Stimulated activated naive CD8-positive, alpha-beta T cell treated with anti-CD3 and anti-CD28 coated beads, Interleukin-15, Interleukin-2, amounts not matched to agents 100 ng/mL and 50 ng/mL, for 24 hours (primary cell): ENCODE data around the gene HIVEP1.

Experiments
- H3K27ac Mint-ChIP-seq: one replicate; pipeline ENCODE4 v1.8.0; 2021; ENCODE audit warnings: mild to moderate bottlenecking, mixed read lengths
- H3K27me3 Mint-ChIP-seq: one replicate; pipeline ENCODE4 v1.8.0; 2021; ENCODE audit warnings: mixed read lengths
- H3K36me3 Mint-ChIP-seq: one replicate; pipeline ENCODE4 v1.8.0; 2021; ENCODE audit warnings: low read depth, mixed read lengths
- H3K4me1 Mint-ChIP-seq: one replicate; pipeline ENCODE4 v1.8.0; 2021; ENCODE audit warnings: low read depth, mixed read lengths
- H3K4me3 Mint-ChIP-seq: one replicate; pipeline ENCODE4 v1.8.0; 2021; ENCODE audit warnings: mild to moderate bottlenecking, mixed read lengths
- H3K9me3 Mint-ChIP-seq: one replicate; pipeline ENCODE4 v1.8.0; 2021; ENCODE audit warnings: mixed read lengths

The HIVEP1 gene

GRCh38 chr6:12039540-12040459 is 27.7 kb downstream of the HIVEP1 start:
- Mint-ChIP-seq H3K4me1 (peaks cover 67% of the 10 kb centered on the region), H3K4me3 (no peak overlapping the region), H3K27me3 (no peaks in the 10 kb centered on the region), H3K36me3 (peaks cover 50% of the 10 kb centered on the region), H3K9me3 (no peaks in the 10 kb centered on the region), H3K27ac (no peak overlapping the region)

- peaks cover 78% of the 10 kb centered on the region for H3K4me1 Mint-ChIP-seq
Observed at GRCh38 chr6:12047304-12047703, 35.2 kb downstream of the HIVEP1 start.

GRCh38 chr6:12047792-12048432 is 35.8 kb downstream of the HIVEP1 start:
- peak overlapping the region; percentile 97 for H3K27ac Mint-ChIP-seq
- H3K9me3 Mint-ChIP-seq: no peaks in the 10 kb centered on the region
- peaks cover 81% of the 10 kb centered on the region for H3K4me1 Mint-ChIP-seq
- H3K27me3 Mint-ChIP-seq: no peaks in the 10 kb centered on the region
- peaks cover 27% of the 10 kb centered on the region for H3K36me3 Mint-ChIP-seq
- no peak overlapping the region for H3K4me3 Mint-ChIP-seq

More at GRCh38 chr6:12047304-12047703, 35.2 kb downstream of the HIVEP1 start:
- H3K9me3 Mint-ChIP-seq: no peaks in the 10 kb centered on the region
- peak overlapping the region; percentile 97 for H3K27ac Mint-ChIP-seq
- no peaks in the 10 kb centered on the region for H3K27me3 Mint-ChIP-seq
- peaks cover 27% of the 10 kb centered on the region for H3K36me3 Mint-ChIP-seq
- H3K4me3 Mint-ChIP-seq: no peak overlapping the region

GRCh38 chr6:12048609-12049008 is 36.5 kb downstream of the HIVEP1 start:
- no peaks in the 10 kb centered on the region for H3K9me3 Mint-ChIP-seq
- no peaks in the 10 kb centered on the region for H3K27me3 Mint-ChIP-seq
- peak overlapping the region; percentile 97 for H3K27ac Mint-ChIP-seq
- H3K36me3 Mint-ChIP-seq: peaks cover 27% of the 10 kb centered on the region
- peaks cover 85% of the 10 kb centered on the region for H3K4me1 Mint-ChIP-seq
- peak overlapping the region; percentile 45 for H3K4me3 Mint-ChIP-seq

- Mint-ChIP-seq H3K36me3 (peaks cover 28% of the 10 kb centered on the region), H3K9me3 (no peaks in the 10 kb centered on the region), H3K4me1 (peaks cover 84% of the 10 kb centered on the region), H3K4me3 (peak overlapping the region; percentile 31), H3K27ac (peak overlapping the region; percentile 97), H3K27me3 (no peaks in the 10 kb centered on the region)
Observed at GRCh38 chr6:12049165-12049564, 37.1 kb downstream of the HIVEP1 start.

GRCh38 chr6:12051861-12052368 is 39.8 kb downstream of the HIVEP1 start:
- H3K36me3 Mint-ChIP-seq: peaks cover 28% of the 10 kb centered on the region
- H3K4me1 Mint-ChIP-seq: peaks cover 80% of the 10 kb centered on the region
- H3K27ac Mint-ChIP-seq: peak overlapping the region; percentile 94
- no peaks in the 10 kb centered on the region for H3K9me3 Mint-ChIP-seq
- no peaks in the 10 kb centered on the region for H3K27me3 Mint-ChIP-seq
- peak overlapping the region; percentile 71 for H3K4me3 Mint-ChIP-seq

GRCh38 chr6:12058172-12058961 is 46.3 kb downstream of the HIVEP1 start:
- peak overlapping the region; percentile 83 for H3K27ac Mint-ChIP-seq
- H3K36me3 Mint-ChIP-seq: peaks cover 19% of the 10 kb centered on the region
- H3K4me3 Mint-ChIP-seq: peak overlapping the region; percentile 33
- no peaks in the 10 kb centered on the region for H3K9me3 Mint-ChIP-seq
- H3K27me3 Mint-ChIP-seq: no peaks in the 10 kb centered on the region
- H3K4me1 Mint-ChIP-seq: peaks cover 72% of the 10 kb centered on the region

- peak overlapping the region; percentile 82 for H3K4me3 Mint-ChIP-seq
- H3K27me3 Mint-ChIP-seq: no peaks in the 10 kb centered on the region
- H3K9me3 Mint-ChIP-seq: no peaks in the 10 kb centered on the region
- H3K27ac Mint-ChIP-seq: peak overlapping the region; percentile 92
- H3K4me1 Mint-ChIP-seq: peaks cover 85% of the 10 kb centered on the region
- peaks cover 17% of the 10 kb centered on the region for H3K36me3 Mint-ChIP-seq
Observed at GRCh38 chr6:12060780-12061609, 48.9 kb downstream of the HIVEP1 start.

GRCh38 chr6:12062605-12063004 is 50.5 kb downstream of the HIVEP1 start:
- Mint-ChIP-seq H3K27me3 (no peaks in the 10 kb centered on the region), H3K4me3 (no peak overlapping the region), H3K36me3 (peaks cover 17% of the 10 kb centered on the region), H3K27ac (no peak overlapping the region), H3K4me1 (peaks cover 85% of the 10 kb centered on the region), H3K9me3 (no peaks in the 10 kb centered on the region)

- Mint-ChIP-seq H3K27ac (peak overlapping the region; percentile 80), H3K27me3 (no peaks in the 10 kb centered on the region), H3K4me3 (peak overlapping the region; percentile 49), H3K4me1 (peaks cover 79% of the 10 kb centered on the region), H3K9me3 (no peaks in the 10 kb centered on the region), H3K36me3 (peaks cover 9% of the 10 kb centered on the region)
Observed at GRCh38 chr6:12064131-12064530, 52.0 kb downstream of the HIVEP1 start.

GRCh38 chr6:12064538-12065071 is 52.5 kb downstream of the HIVEP1 start:
- Mint-ChIP-seq H3K4me3 (peak overlapping the region; percentile 49), H3K27me3 (no peaks in the 10 kb centered on the region), H3K36me3 (peaks cover 9% of the 10 kb centered on the region), H3K9me3 (no peaks in the 10 kb centered on the region), H3K4me1 (peaks cover 76% of the 10 kb centered on the region), H3K27ac (peak overlapping the region; percentile 80)

GRCh38 chr6:12065321-12066140 is 53.4 kb downstream of the HIVEP1 start:
- Mint-ChIP-seq H3K36me3 (peaks cover 9% of the 10 kb centered on the region), H3K4me1 (peaks cover 72% of the 10 kb centered on the region), H3K27me3 (no peaks in the 10 kb centered on the region), H3K4me3 (peak overlapping the region; percentile 49), H3K9me3 (no peaks in the 10 kb centered on the region), H3K27ac (peak overlapping the region; percentile 80)

GRCh38 chr6:12066297-12066696 is 54.2 kb downstream of the HIVEP1 start:
- H3K27ac Mint-ChIP-seq: peak overlapping the region; percentile 50
- H3K27me3 Mint-ChIP-seq: no peaks in the 10 kb centered on the region
- H3K4me1 Mint-ChIP-seq: peaks cover 72% of the 10 kb centered on the region
- H3K36me3 Mint-ChIP-seq: peaks cover 9% of the 10 kb centered on the region
- no peaks in the 10 kb centered on the region for H3K9me3 Mint-ChIP-seq
- peak overlapping the region; percentile 3 for H3K4me3 Mint-ChIP-seq
